ENCODE measurements around the gene CSNK1G3. TPM values are rescaled to one million over a fixed set of nuclear protein-coding genes. Genes with fewer than 3 reads are reported as not detected.

CSNK1G3 gene
- total RNA-seq, 4 donors from 2014 or later: 43.5 to 60.0 (median 53.2) TPM

GRCh38 chr5:123528878-123529277 lies 16.9 kb downstream of the CSNK1G3 start:
- intact Hi-C loops (cut with DNase I): no loop called here
- 96 to 99% methylated on average over 4 of the region's 4 CpGs for WGBS, 2 donors
- DNase-seq: no peak
- Histone ChIP-seq H3K4me1 (peaks cover 6 to 7% of the 10 kb centered on the region in 2 donors), H3K27me3 (no peaks in the 10 kb centered on the region), H3K27ac (no peak overlapping the region), H3K9me3 (no peaks in the 10 kb centered on the region), H3K4me3 (replicated peaks in 1 of 3) (no peak overlapping the region), H3K36me3 (no peaks in the 10 kb centered on the region)
- TF ChIP-seq CTCF (IDR thresholded peaks at IDR 0.05) (no peak), POLR2A (IDR thresholded peaks at IDR 0.05) (no peak)

- no peaks in the 10 kb centered on the region for H3K9me3 ChIP-seq
- no peak overlapping the region for H3K27ac ChIP-seq
- TF ChIP-seq CTCF (IDR thresholded peaks at IDR 0.05) (no peak), POLR2A (IDR thresholded peaks at IDR 0.05) (no peak)
- no peak overlapping the region for H3K4me3 ChIP-seq (replicated peaks in 1 of 3)
- 85 to 90% methylated on average over 3 of the region's 3 CpGs for WGBS, 2 donors
- no peak for DNase-seq
- H3K36me3 ChIP-seq: no peaks in the 10 kb centered on the region
- intact Hi-C loops (cut with DNase I): no loop called here
- H3K4me1 ChIP-seq: peaks cover 0 to 6% of the 10 kb centered on the region in 2 donors
- H3K27me3 ChIP-seq: no peaks in the 10 kb centered on the region
Measured at GRCh38 chr5:123530728-123531127, 18.8 kb downstream of the CSNK1G3 start.

DNA sequence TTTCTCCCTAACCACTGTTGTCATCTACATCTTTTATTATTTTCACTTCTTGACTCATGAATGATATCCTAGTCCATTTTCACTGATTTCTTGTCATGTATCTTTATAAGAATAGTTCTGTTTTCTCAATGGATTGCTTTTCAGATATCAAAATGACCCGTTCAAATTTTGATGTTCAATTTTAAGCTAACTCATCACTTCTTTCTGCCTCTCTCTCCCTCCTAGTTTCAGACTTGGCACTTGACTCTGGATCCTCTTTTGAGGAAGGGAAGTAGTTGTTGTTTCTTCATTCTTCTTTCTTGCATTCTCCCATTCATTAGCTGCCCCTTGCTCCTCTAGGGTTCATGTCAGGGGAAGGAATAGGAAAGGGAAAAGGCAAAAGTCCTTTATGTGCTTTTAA lies 23.7 kb downstream of the CSNK1G3 start:
- H3K4me3 ChIP-seq (replicated peaks in 1 of 3): no peak overlapping the region
- H3K27ac ChIP-seq: no peak overlapping the region
- no peaks in the 10 kb centered on the region for H3K27me3 ChIP-seq
- H3K36me3 ChIP-seq: no peaks in the 10 kb centered on the region
- TF ChIP-seq CTCF (IDR thresholded peaks at IDR 0.05) (no peak), POLR2A (IDR thresholded peaks at IDR 0.05) (no peak)
- H3K4me1 ChIP-seq: no peaks in the 10 kb centered on the region
- H3K9me3 ChIP-seq: no peaks in the 10 kb centered on the region
- WGBS, 2 donors: 75 to 95% methylated on average over 1 of the region's 1 CpG
- intact Hi-C loops (cut with DNase I): no loop called here
- DNase-seq: no peak

- no peaks in the 10 kb centered on the region for H3K27me3 ChIP-seq
- no peak overlapping the region for H3K27ac ChIP-seq
- DNase-seq: no peak
- H3K36me3 ChIP-seq: no peaks in the 10 kb centered on the region
- H3K4me3 ChIP-seq (replicated peaks in 1 of 3): no peak overlapping the region
- no peak for TF ChIP-seq POLR2A (IDR thresholded peaks at IDR 0.05)
- no peak for TF ChIP-seq CTCF (IDR thresholded peaks at IDR 0.05)
- no peaks in the 10 kb centered on the region for H3K4me1 ChIP-seq
- WGBS, 2 donors: 96 to 98% methylated on average over 2 of the region's 2 CpGs
- intact Hi-C loops (cut with DNase I): no loop called here
- no peaks in the 10 kb centered on the region for H3K9me3 ChIP-seq
Measured at GRCh38 chr5:123537256-123537655, 25.3 kb downstream of the CSNK1G3 start.

GRCh38 chr5:123537845-123538244 lies 25.9 kb downstream of the CSNK1G3 start:
- Histone ChIP-seq H3K27me3 (no peaks in the 10 kb centered on the region), H3K9me3 (no peaks in the 10 kb centered on the region), H3K27ac (no peak overlapping the region), H3K36me3 (no peaks in the 10 kb centered on the region), H3K4me3 (replicated peaks in 1 of 3) (no peak overlapping the region), H3K4me1 (no peaks in the 10 kb centered on the region)
- no peak for DNase-seq
- no peak for TF ChIP-seq CTCF (IDR thresholded peaks at IDR 0.05)
- TF ChIP-seq POLR2A (IDR thresholded peaks at IDR 0.05): no peak
- intact Hi-C loops (cut with DNase I): no loop called here
- 96% methylated on average over 2 of the region's 2 CpGs for WGBS, 2 donors
